ENCODE data around the gene NAT14. TPM values are rescaled to one million over a fixed set of nuclear protein-coding genes. Genes with fewer than 3 reads are reported as not detected.

The NAT14 gene
- total RNA-seq, 1 experiment from 2014 or later = 55.3 TPM

- POLR2A ChIA-PET = interaction anchor here (1.1 to 1.2 kb wide), 2 partner anchors 28 to 96 kb away, joined by 5 to 6 read pairs; partner anchors contain the start of genes UBE2S and ZNF628
- BruUV-seq (replicated peaks) = no TSS peak
- intact Hi-C loops (cut with micrococcal nuclease) = no loop called here
- H3K9ac ChIP-seq (ENCODE audit: low read length) = no peak overlapping the region
- RAD21 ChIA-PET (ENCODE audit: low non-redundant PET in 1 of 2, low total read pairs in 2 of 2, uncharacterized antibody in 2 of 2, unreplicated experiment in 2 of 2) = interaction anchor here (0.7 to 1.2 kb wide), 5 partner anchors 36 to 363 kb away, joined by 3 to 4 read pairs (median 3); partner anchors contain the start of gene ISOC2 (in 1 of the 2)
- no peak overlapping the region for H3K27ac ChIP-seq (ENCODE audit: low read depth, low read length)
- TF ChIP-seq ZFX (IDR thresholded peaks at IDR 0.05) (no peak), SIN3A (IDR thresholded peaks at IDR 0.05; ENCODE audit: low read depth) (no peak), CEBPB (IDR thresholded peaks at IDR 0.05; ENCODE audit: low read depth) (no peak), EGR1 (IDR thresholded peaks at IDR 0.05; ENCODE audit: low read depth) (no peak), ZBTB33 (IDR thresholded peaks at IDR 0.05; ENCODE audit: extremely low read depth, insufficient replicate concordance, low read length) (no peak), EZH2phosphoT487 (IDR thresholded peaks at IDR 0.05; ENCODE audit: borderline replicate concordance) (no peak), ELF1 (IDR thresholded peaks at IDR 0.05; ENCODE audit: borderline replicate concordance, low read depth) (no peak), CBX3 (IDR thresholded peaks at IDR 0.05; ENCODE audit: low read depth) (no peak), JUND (IDR thresholded peaks at IDR 0.05) (no peak), POLR2AphosphoS5 (IDR thresholded peaks at IDR 0.05; ENCODE audit: low read depth, low read length) (no peak), SP1 (IDR thresholded peaks at IDR 0.05; ENCODE audit: low read depth) (no peak), POLR2A (IDR thresholded peaks at IDR 0.05; ENCODE audit: borderline replicate concordance, extremely low read depth, insufficient read depth, insufficient read length) (no peak), RAD21 (IDR thresholded peaks at IDR 0.05; ENCODE audit: low read depth) (no peak), MAX (IDR thresholded peaks at IDR 0.05) (no peak), ZNF274 (IDR thresholded peaks at IDR 0.05; ENCODE audit: low read depth, low read length) (no peak), EZH2 (IDR thresholded peaks at IDR 0.05) (no peak), YY1 (IDR thresholded peaks at IDR 0.05; ENCODE audit: extremely low read depth, insufficient replicate concordance, low read depth, low read length) (no peak), ATF3 (IDR thresholded peaks at IDR 0.05) (no peak)
- ATAC-seq = no peak
- peak overlapping the region; percentile 34; the same call in 1 of the 2 replicates for H3K4me2 ChIP-seq (ENCODE audit: low read length)
- CTCF ChIA-PET = interaction anchor here (0.6 to 2.3 kb wide), 23 partner anchors 8 to 623 kb away, joined by 3 to 15 read pairs (median 4); partner anchors contain the start of genes FIZ1, ISOC2, NAT14 and ZNF524
- H3K36me3 ChIP-seq (ENCODE audit: control insufficient read depth in 1 of 2, insufficient read depth in 2 of 2, low read length in 2 of 2) = no peaks in the 10 kb centered on the region
- H3K79me2 ChIP-seq (ENCODE audit: insufficient read depth, low read length) = no peaks in the 10 kb centered on the region
- no peaks in the 10 kb centered on the region for H3K27me3 ChIP-seq (ENCODE audit: insufficient read depth, low read length)
- no peak for DNase-seq (ENCODE audit: low read depth, low spot score)
- no peaks in the 10 kb centered on the region for H4K20me1 ChIP-seq (ENCODE audit: insufficient read depth)
- H3K4me3 ChIP-seq (replicated peaks in 1 of 2; ENCODE audit: low read depth in 1 of 2, low read length in 2 of 2) = no peak overlapping the region
- peaks cover 0 to 4% of the 10 kb centered on the region in 2 experiments; a peak in 1 of 4 replicates for H3K4me1 ChIP-seq (ENCODE audit: control insufficient read depth in 1 of 2, insufficient read depth in 2 of 2, low read length in 2 of 2)
- no peaks in the 10 kb centered on the region for H3K9me3 ChIP-seq (ENCODE audit: control insufficient read depth in 1 of 2, insufficient read depth in 1 of 2, low read depth in 1 of 2, low read length in 2 of 2)
- no peak overlapping the region for H2AFZ ChIP-seq (ENCODE audit: low read depth, low read length, poor library complexity, severe bottlenecking)
- H3K9me2 ChIP-seq (ENCODE audit: insufficient read depth) = no peaks in the 10 kb centered on the region
These were observed 19.2 kb downstream of the NAT14 start for GRCh38 chr19:55504252-55504603.
